SK-N-SH (cell line): ENCODE results near the gene ZNF586. TPM values are rescaled to one million over a fixed set of nuclear protein-coding genes. Genes with fewer than 3 reads are reported as not detected.
A peak's percentile ranks its signal among the peaks of the same experiment; 100 is the strongest.

ENCODE experiments used
- CTCF ChIA-PET: fragments of 300-600, 350-600 bp; formaldehyde crosslinking; extraction: SDS; loops from one replicate; lab custom pipeline; 2021; lab: Yijun Ruan, JAX
- POLR2A ChIA-PET: fragments of 350-600 bp; sonication (Branson Sonifier 250); formaldehyde crosslinking; extraction: SDS; loops from one replicate; lab custom pipeline; 2020; ENCODE audit warnings: antibody characterized with exemption, inconsistent platforms; lab: Yijun Ruan, JAX
- DNase-seq: peaks from one replicate; pipeline ENCODE4 v3.0.0; 2012
- H2AFZ ChIP-seq: fragments of 200-600 bp; sonication (generic); 2 replicates; pipeline ENCODE4 v1.8.1; 2016; ENCODE audit warnings: antibody characterized with exemption, mild to moderate bottlenecking, low read depth
- H3F3A ChIP-seq: fragments of 200-600 bp; sonication (generic); replicated peaks from 2 replicates; pipeline ENCODE3; 2016; ENCODE audit warnings: antibody characterized with exemption, mild to moderate bottlenecking; ENCODE audit not compliant: insufficient read depth
- H3K27ac ChIP-seq, 2 experiments: fragments of 200-500 bp in 1 of 2; fragments of 200-600 bp in 1 of 2; sonication (Bioruptor generic) in 1 of 2; sonication (generic), shearing (Covaris generic) in 1 of 2; 2 replicates each; pipeline versions ENCODE4 v1.5.1 to v1.6.1; 2014 to 2016; ENCODE audit warnings: low read depth in 2 of 2, inconsistent platforms in 1 of 2, low read length in 1 of 2, mild to moderate bottlenecking in 1 of 2, mixed read lengths in 1 of 2
- H3K27me3 ChIP-seq: fragments of 200-600 bp; sonication (generic), shearing (Covaris generic); 2 replicates; pipeline ENCODE4 v1.6.1; 2016; ENCODE audit warnings: mixed run types; ENCODE audit not compliant: insufficient read depth
- H3K36me3 ChIP-seq, 2 experiments: fragments of 200-500 bp in 1 of 2; fragments of 200-600 bp in 1 of 2; sonication (Bioruptor generic) in 1 of 2; sonication (generic) in 1 of 2; replicated peaks in 1 of 2; 2 replicates each; pipeline versions ENCODE3 to v1.5.1; 2014 to 2016; ENCODE audit warnings: low read length in 1 of 2, mild to moderate bottlenecking in 1 of 2; ENCODE audit not compliant: insufficient read depth in 2 of 2, control insufficient read depth in 1 of 2
- H3K4me1 ChIP-seq, 2 experiments: fragments of 200-500 bp in 1 of 2; fragments of 200-600 bp in 1 of 2; sonication (Bioruptor generic) in 1 of 2; sonication (generic), shearing (Covaris generic) in 1 of 2; 2 replicates each; pipeline versions ENCODE4 v1.5.1 to v1.6.1; 2014 to 2016; ENCODE audit warnings: low read depth in 1 of 2, low read length in 1 of 2, mixed run types in 1 of 2; ENCODE audit not compliant: insufficient read depth in 2 of 2, control insufficient read depth in 1 of 2
- H3K4me2 ChIP-seq: fragments of 200-600 bp; sonication (generic), shearing (Covaris generic); 2 replicates; pipeline ENCODE4 v1.6.1; 2017; ENCODE audit warnings: mixed run types
- H3K4me3 ChIP-seq, 2 experiments: fragments of 200-500 bp in 1 of 2; fragments of 200-600 bp in 1 of 2; sonication (Bioruptor generic) in 1 of 2; sonication (generic), shearing (Covaris generic) in 1 of 2; 2 replicates each; pipeline versions ENCODE4 v1.5.1 to v1.8.1; 2014 to 2016; ENCODE audit warnings: low read depth in 2 of 2, inconsistent platforms in 1 of 2, low read length in 1 of 2, mild to moderate bottlenecking in 1 of 2, mixed read lengths in 1 of 2, moderate library complexity in 1 of 2
- H3K79me2 ChIP-seq: fragments of 200-600 bp; sonication (generic); 2 replicates; pipeline ENCODE4 v1.8.1; 2017; ENCODE audit warnings: mild to moderate bottlenecking; ENCODE audit not compliant: insufficient read depth
- H3K9ac ChIP-seq: fragments of 200-600 bp; sonication (generic); 2 replicates; pipeline ENCODE4 v1.6.1; 2017; ENCODE audit warnings: mixed run types
- H3K9me2 ChIP-seq: fragments of 200-600 bp; sonication (generic); 2 replicates; pipeline ENCODE4 v1.6.1; 2017; ENCODE audit warnings: mixed run types
- H3K9me3 ChIP-seq: fragments of 200-600 bp; sonication (generic); 2 replicates; pipeline ENCODE4 v1.6.1; 2017; ENCODE audit warnings: mixed run types, mild to moderate bottlenecking, moderate library complexity
- H4K20me1 ChIP-seq: fragments of 200-600 bp; sonication (generic); 2 replicates; pipeline ENCODE4 v1.6.1; 2017; ENCODE audit warnings: mild to moderate bottlenecking, mixed run types; ENCODE audit not compliant: insufficient read depth
- CTCF ChIP-seq: fragments of 200-600 bp; sonication (generic); IDR thresholded peaks from 2 replicates; pipeline ENCODE4 v1.6.1; 2017; ENCODE audit warnings: antibody characterized with exemption, mild to moderate bottlenecking, moderate library complexity
- ELF1 ChIP-seq: IDR thresholded peaks from 2 replicates; pipeline ENCODE4 v1.4.0; 2012
- EZH2phosphoT487 ChIP-seq: fragments of 200-600 bp; sonication (generic); IDR thresholded peaks from 2 replicates; pipeline ENCODE4 v1.6.1; 2017; ENCODE audit warnings: low read depth, mixed run types, mild to moderate bottlenecking, antibody characterized with exemption, moderate library complexity, borderline replicate concordance
- FOXJ3 ChIP-seq: sonication (generic); formaldehyde crosslinking; IDR thresholded peaks from 2 replicates; pipeline ENCODE4 v1.5.1; 2020; ENCODE audit warnings: mild to moderate bottlenecking, missing genetic modification reagents
- MAX ChIP-seq: IDR thresholded peaks from 2 replicates; pipeline ENCODE4 v1.4.0; 2012; ENCODE audit warnings: low read depth
- MEF2A ChIP-seq: IDR thresholded peaks from 2 replicates; pipeline ENCODE4 v1.4.0; 2012; ENCODE audit warnings: low read depth, borderline replicate concordance
- NFIC ChIP-seq: IDR thresholded peaks from 2 replicates; pipeline ENCODE4 v1.4.0; 2012; ENCODE audit warnings: borderline replicate concordance
- NRF1 ChIP-seq: IDR thresholded peaks from 2 replicates; pipeline ENCODE4 v1.6.1; 2012; ENCODE audit warnings: low read depth, mild to moderate bottlenecking, low read length
- POLR2AphosphoS5 ChIP-seq: IDR thresholded peaks from 2 replicates; pipeline ENCODE4 v1.6.1; 2012; ENCODE audit warnings: low read depth, low read length
- RCOR1 ChIP-seq: fragments of 150-350 bp; IDR thresholded peaks from 2 replicates; pipeline ENCODE4 v1.6.1; 2017; ENCODE audit warnings: antibody characterized with exemption, low read length
- SIN3A ChIP-seq: IDR thresholded peaks from 2 replicates; pipeline ENCODE4 v1.6.1; 2012; ENCODE audit warnings: low read depth, mild to moderate bottlenecking, low read length, moderate library complexity, borderline replicate concordance
- SMC3 ChIP-seq: IDR thresholded peaks from 2 replicates; pipeline ENCODE4 v1.6.1; 2012; ENCODE audit warnings: low read depth, low read length, improper control_type of control experiment
- TCF12 ChIP-seq: IDR thresholded peaks from 2 replicates; pipeline ENCODE4 v1.4.0; 2012
- YY1 ChIP-seq: IDR thresholded peaks from 2 replicates; pipeline ENCODE4 v1.4.0; 2012; ENCODE audit warnings: low read depth, mild to moderate bottlenecking
- ZBTB33 ChIP-seq: IDR thresholded peaks from 2 replicates; pipeline ENCODE4 v1.4.0; 2012; ENCODE audit warnings: low read depth, borderline replicate concordance
- WGBS: methylation state at CpG from one replicate; pipeline ENCODE4 v1.1.6; 2017; ENCODE audit warnings: low lambda C conversion rate; 5-methylcytosine and 5-hydroxymethylcytosine counted together
- polyA plus RNA-seq, 3 experiments: library from polyadenylated mRNA; depleted of rRNA; stranded (reverse); fragments of >200 nt; gene quantifications; 2 replicates each; pipeline ENCODE4 v1.2.3, GENCODE V29; 2012

The ZNF586 gene
- polyA plus RNA-seq, 1 of the 3 experiments (the other 2 are of a cell fraction) = 3.5 TPM

- H3K27ac ChIP-seq = no peak overlapping the region
- no peak for TF ChIP-seq TCF12
- no peak for TF ChIP-seq ELF1
- TF ChIP-seq, all 33 proteins: peak for 0
- ChIA-PET POLR2A (no interaction called here), CTCF (no interaction called here)
- H3K9me3 ChIP-seq = no peaks in the 10 kb centered on the region
- peaks cover 3 to 11% of the 10 kb centered on the region in 2 experiments for H3K36me3 ChIP-seq
- no peak overlapping the region for H3K9ac ChIP-seq
- peaks cover 6% of the 10 kb centered on the region for H3F3A ChIP-seq
- H3K4me2 ChIP-seq = no peak overlapping the region
- H3K27me3 ChIP-seq = no peaks in the 10 kb centered on the region
- no peaks in the 10 kb centered on the region for H3K79me2 ChIP-seq
- no peaks in the 10 kb centered on the region; a peak in 1 of 4 replicates for H3K4me1 ChIP-seq
- no peak for DNase-seq
- H2AFZ ChIP-seq = no peak overlapping the region
- H4K20me1 ChIP-seq = no peaks in the 10 kb centered on the region
- no peaks in the 10 kb centered on the region for H3K9me2 ChIP-seq
- WGBS = 94% methylated on average over 5 of the region's 5 CpGs
- H3K4me3 ChIP-seq = no peak overlapping the region
These were observed 31.2 kb downstream of the ZNF586 start for GRCh38 chr19:57800696-57801095.

GRCh38 chr19:57802269-57802668 is 32.8 kb downstream of the ZNF586 start:
- no peak overlapping the region for H3K27ac ChIP-seq
- CTCF ChIA-PET = interaction anchor here (1.1 kb wide), 1 partner anchor 13 kb away, joined by 3 read pairs; the partner anchor contains the start of gene ZNF552
- no peak for DNase-seq

GRCh38 chr19:57803265-57803593 is 33.8 kb downstream of the ZNF586 start:
- peaks cover 10 to 12% of the 10 kb centered on the region in 2 experiments for H3K36me3 ChIP-seq
- WGBS = 29% methylated on average over 6 of the region's 6 CpGs
- ChIA-PET CTCF (no interaction called here), POLR2A (interaction anchor here (1.5 kb wide), 1 partner anchor 12 kb away, joined by 5 read pairs; the partner anchor contains the start of gene ZNF552)
- peaks cover 12% of the 10 kb centered on the region for H3F3A ChIP-seq
- H3K9me3 ChIP-seq = no peaks in the 10 kb centered on the region
- H3K9me2 ChIP-seq = no peaks in the 10 kb centered on the region
- no peaks in the 10 kb centered on the region; a peak in 1 of 4 replicates for H3K4me1 ChIP-seq
- H3K27me3 ChIP-seq = no peaks in the 10 kb centered on the region
- DNase-seq = no peak
- peak overlapping the region; percentile 72 for H3K9ac ChIP-seq
- H2AFZ ChIP-seq = peak overlapping the region; percentile 95
- H3K4me3 ChIP-seq = peak overlapping the region; percentile 55 to 67
- peaks cover 6% of the 10 kb centered on the region; the same call in 1 of the 2 replicates for H3K79me2 ChIP-seq
- no peaks in the 10 kb centered on the region for H4K20me1 ChIP-seq
- H3K4me2 ChIP-seq = peak overlapping the region; percentile 76
- H3K27ac ChIP-seq = peak overlapping the region in 1 of 2 experiments; percentile 66; a peak in 3 of 4 replicates
- TF ChIP-seq ZBTB33 (no peak), MEF2A (no peak), CTCF (no peak), SIN3A (no peak), EZH2phosphoT487 (no peak), NRF1 (no peak), POLR2AphosphoS5 (no peak), YY1 (no peak), SMC3 (no peak), MAX (no peak)

More at GRCh38 chr19:57802269-57802668, 32.8 kb downstream of the ZNF586 start:
- Histone ChIP-seq H3K79me2 (peaks cover 6% of the 10 kb centered on the region; the same call in 1 of the 2 replicates), H3F3A (peaks cover 9% of the 10 kb centered on the region), H3K9me2 (no peaks in the 10 kb centered on the region), H3K27me3 (no peaks in the 10 kb centered on the region), H2AFZ (no peak overlapping the region), H3K4me2 (no peak overlapping the region), H4K20me1 (no peaks in the 10 kb centered on the region), H3K9me3 (no peaks in the 10 kb centered on the region), H3K4me3 (no peak overlapping the region), H3K36me3 (peaks cover 4 to 6% of the 10 kb centered on the region in 2 experiments), H3K4me1 (no peaks in the 10 kb centered on the region; a peak in 1 of 4 replicates), H3K9ac (no peak overlapping the region)
- POLR2A ChIA-PET = no interaction called here
- 92% methylated on average over 4 of the region's 4 CpGs for WGBS
- TF ChIP-seq RCOR1 (no peak), NFIC (no peak), FOXJ3 (CRISPR knock-in tag) (no peak), ZBTB33 (no peak)
